ENCODE measurements around the gene EEPD1.
A peak's percentile ranks its signal among the peaks of the same experiment; 100 is the strongest.

GRCh38 chr7:36128448-36129047 is 24.5 kb upstream of the EEPD1 start:
- TF ChIP-seq, protein P1, sequence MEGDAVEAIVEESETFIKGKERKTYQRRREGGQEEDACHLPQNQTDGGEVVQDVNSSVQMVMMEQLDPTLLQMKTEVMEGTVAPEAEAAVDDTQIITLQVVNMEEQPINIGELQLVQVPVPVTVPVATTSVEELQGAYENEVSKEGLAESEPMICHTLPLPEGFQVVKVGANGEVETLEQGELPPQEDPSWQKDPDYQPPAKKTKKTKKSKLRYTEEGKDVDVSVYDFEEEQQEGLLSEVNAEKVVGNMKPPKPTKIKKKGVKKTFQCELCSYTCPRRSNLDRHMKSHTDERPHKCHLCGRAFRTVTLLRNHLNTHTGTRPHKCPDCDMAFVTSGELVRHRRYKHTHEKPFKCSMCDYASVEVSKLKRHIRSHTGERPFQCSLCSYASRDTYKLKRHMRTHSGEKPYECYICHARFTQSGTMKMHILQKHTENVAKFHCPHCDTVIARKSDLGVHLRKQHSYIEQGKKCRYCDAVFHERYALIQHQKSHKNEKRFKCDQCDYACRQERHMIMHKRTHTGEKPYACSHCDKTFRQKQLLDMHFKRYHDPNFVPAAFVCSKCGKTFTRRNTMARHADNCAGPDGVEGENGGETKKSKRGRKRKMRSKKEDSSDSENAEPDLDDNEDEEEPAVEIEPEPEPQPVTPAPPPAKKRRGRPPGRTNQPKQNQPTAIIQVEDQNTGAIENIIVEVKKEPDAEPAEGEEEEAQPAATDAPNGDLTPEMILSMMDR (IDR thresholded peaks at IDR 0.05): peak; percentile 39 to 59 (median 48)
- TF ChIP-seq POLR2A (IDR thresholded peaks at IDR 0.05) (no peak), EP300 (IDR thresholded peaks at IDR 0.05) (no peak)

Measured in ovary (tissue), 3 donors.